ENCODE measurements around the gene TM4SF18.

- TF ChIP-seq, protein P1, sequence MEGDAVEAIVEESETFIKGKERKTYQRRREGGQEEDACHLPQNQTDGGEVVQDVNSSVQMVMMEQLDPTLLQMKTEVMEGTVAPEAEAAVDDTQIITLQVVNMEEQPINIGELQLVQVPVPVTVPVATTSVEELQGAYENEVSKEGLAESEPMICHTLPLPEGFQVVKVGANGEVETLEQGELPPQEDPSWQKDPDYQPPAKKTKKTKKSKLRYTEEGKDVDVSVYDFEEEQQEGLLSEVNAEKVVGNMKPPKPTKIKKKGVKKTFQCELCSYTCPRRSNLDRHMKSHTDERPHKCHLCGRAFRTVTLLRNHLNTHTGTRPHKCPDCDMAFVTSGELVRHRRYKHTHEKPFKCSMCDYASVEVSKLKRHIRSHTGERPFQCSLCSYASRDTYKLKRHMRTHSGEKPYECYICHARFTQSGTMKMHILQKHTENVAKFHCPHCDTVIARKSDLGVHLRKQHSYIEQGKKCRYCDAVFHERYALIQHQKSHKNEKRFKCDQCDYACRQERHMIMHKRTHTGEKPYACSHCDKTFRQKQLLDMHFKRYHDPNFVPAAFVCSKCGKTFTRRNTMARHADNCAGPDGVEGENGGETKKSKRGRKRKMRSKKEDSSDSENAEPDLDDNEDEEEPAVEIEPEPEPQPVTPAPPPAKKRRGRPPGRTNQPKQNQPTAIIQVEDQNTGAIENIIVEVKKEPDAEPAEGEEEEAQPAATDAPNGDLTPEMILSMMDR (IDR thresholded peaks at IDR 0.05), result no peak
- TF ChIP-seq POLR2A (IDR thresholded peaks at IDR 0.05), result no peak
These were observed 18.4 kb downstream of the TM4SF18 start for GRCh38 chr3:149314807-149315578.
